H9 (cell line): ENCODE results near the gene TPPP. TPM values are rescaled to one million over a fixed set of nuclear protein-coding genes. Genes with fewer than 3 reads are reported as not detected.

ENCODE experiments used
- DNase-seq: peaks from one replicate; pipeline ENCODE4 v3.0.0-alpha.2; 2017
- H2AFZ ChIP-seq: one replicate; pipeline ENCODE4 v1.6.1; 2013; ENCODE audit warnings: mild to moderate bottlenecking, low read length, control low read depth, moderate library complexity
- H2AK5ac ChIP-seq: 2 replicates; pipeline ENCODE4 v1.6.1; 2013; ENCODE audit warnings: low read length, control low read depth, mixed read lengths; ENCODE audit not compliant: insufficient read length
- H2BK120ac ChIP-seq: one replicate; pipeline ENCODE4 v1.6.1; 2013; ENCODE audit warnings: low read depth, mild to moderate bottlenecking, low read length, control low read depth, inconsistent platforms; ENCODE audit not compliant: poor library complexity, severe bottlenecking
- H2BK12ac ChIP-seq: 2 replicates; pipeline ENCODE4 v1.6.1; 2013; ENCODE audit warnings: low read length, control low read depth, mixed read lengths, low read depth; ENCODE audit not compliant: insufficient read length
- H2BK15ac ChIP-seq: 2 replicates; pipeline ENCODE4 v1.6.1; 2013; ENCODE audit warnings: low read depth, low read length, control low read depth
- H2BK20ac ChIP-seq: one replicate; pipeline ENCODE4 v1.6.1; 2013; ENCODE audit warnings: low read depth, mild to moderate bottlenecking, low read length, control low read depth, inconsistent platforms; ENCODE audit not compliant: poor library complexity, severe bottlenecking
- H2BK5ac ChIP-seq: 2 replicates; pipeline ENCODE4 v1.6.1; 2013; ENCODE audit warnings: low read length, control low read depth, mixed read lengths; ENCODE audit not compliant: insufficient read length
- H3K14ac ChIP-seq: 2 replicates; pipeline ENCODE4 v1.6.1; 2013; ENCODE audit warnings: low read length, control low read depth; ENCODE audit not compliant: insufficient read depth
- H3K18ac ChIP-seq: 2 replicates; pipeline ENCODE4 v1.6.1; 2013; ENCODE audit warnings: low read depth, mild to moderate bottlenecking, mixed read lengths, low read length, control low read depth; ENCODE audit not compliant: insufficient read length
- H3K23ac ChIP-seq: 2 replicates; pipeline ENCODE4 v1.6.1; 2013; ENCODE audit warnings: low read length, control low read depth, mixed read lengths, low read depth; ENCODE audit not compliant: insufficient read length
- H3K23me2 ChIP-seq: 2 replicates; pipeline ENCODE4 v1.6.1; 2013; ENCODE audit warnings: low read depth, mild to moderate bottlenecking, mixed read lengths, low read length, control low read depth; ENCODE audit not compliant: insufficient read length, poor library complexity, severe bottlenecking
- H3K27ac ChIP-seq: 2 replicates; pipeline ENCODE4 v1.5.1; 2013; ENCODE audit warnings: low read length, control low read depth, mixed read lengths, low read depth; ENCODE audit not compliant: insufficient read length
- H3K27me3 ChIP-seq: 2 replicates; pipeline ENCODE4 v1.6.1; 2013; ENCODE audit warnings: low read length, control low read depth, inconsistent platforms; ENCODE audit not compliant: insufficient read depth
- H3K4ac ChIP-seq: 2 replicates; pipeline ENCODE4 v1.6.1; 2013; ENCODE audit warnings: low read depth, mild to moderate bottlenecking, control low read depth, inconsistent platforms, low read length, moderate library complexity
- H3K4me1 ChIP-seq: 2 replicates; pipeline ENCODE4 v1.6.1; 2013; ENCODE audit warnings: low read length, control low read depth, inconsistent platforms; ENCODE audit not compliant: insufficient read depth
- H3K4me2 ChIP-seq: 2 replicates; pipeline ENCODE4 v1.6.1; 2013; ENCODE audit warnings: low read length, control low read depth, mixed read lengths; ENCODE audit not compliant: insufficient read length, insufficient read depth
- H3K56ac ChIP-seq: 2 replicates; pipeline ENCODE4 v1.6.1; 2013; ENCODE audit warnings: low read depth, mild to moderate bottlenecking, mixed read lengths, low read length, control low read depth; ENCODE audit not compliant: insufficient read length
- H3K79me1 ChIP-seq: 2 replicates; pipeline ENCODE4 v1.6.1; 2013; ENCODE audit warnings: low read depth, mild to moderate bottlenecking, moderate library complexity, low read length, control low read depth, inconsistent platforms; ENCODE audit not compliant: insufficient read depth, poor library complexity, severe bottlenecking
- H3K79me2 ChIP-seq: 2 replicates; pipeline ENCODE4 v1.6.1; 2013; ENCODE audit warnings: low read length, control low read depth, inconsistent platforms; ENCODE audit not compliant: insufficient read depth
- H3K9ac ChIP-seq: 2 replicates; pipeline ENCODE4 v1.6.1; 2013; ENCODE audit warnings: low read length, control low read depth, mixed read lengths; ENCODE audit not compliant: insufficient read length; ENCODE audit errors: extremely low read depth
- H3K9me3 ChIP-seq: one replicate; pipeline ENCODE4 v1.6.1; 2013; ENCODE audit warnings: low read depth, low read length, inconsistent platforms; ENCODE audit not compliant: control insufficient read depth
- H3T11ph ChIP-seq: one replicate; pipeline ENCODE4 v1.6.1; 2013; ENCODE audit warnings: mild to moderate bottlenecking, low read length, control low read depth, inconsistent platforms
- H4K20me1 ChIP-seq: one replicate; pipeline ENCODE4 v1.6.1; 2013; ENCODE audit not compliant: control insufficient read depth, insufficient read length, insufficient read depth
- H4K5ac ChIP-seq: 2 replicates; pipeline ENCODE4 v1.6.1; 2013; ENCODE audit warnings: low read depth, mild to moderate bottlenecking, mixed read lengths, low read length, control low read depth; ENCODE audit not compliant: insufficient read length
- H4K8ac ChIP-seq: replicated peaks from 2 replicates; pipeline ENCODE4 v1.6.1; 2013; ENCODE audit warnings: low read length, control low read depth, mixed read lengths, low read depth; ENCODE audit not compliant: insufficient read length
- H4K91ac ChIP-seq: 2 replicates; pipeline ENCODE4 v1.6.1; 2013; ENCODE audit warnings: low read depth, mild to moderate bottlenecking, moderate library complexity, mixed read lengths, low read length, control low read depth; ENCODE audit not compliant: insufficient read length
- H3K27ac Mint-ChIP-seq, 3 experiments: 2 replicates in 2 of 3; 3 replicates in 1 of 3; pipeline ENCODE4 v1.8.0; 2020 to 2021; ENCODE audit warnings: mixed read lengths in 3 of 3, mild to moderate bottlenecking in 1 of 3, moderate library complexity in 1 of 3
- H3K27me3 Mint-ChIP-seq: 2 replicates; pipeline ENCODE4 v1.8.0; 2021; ENCODE audit warnings: low read depth, mild to moderate bottlenecking, moderate library complexity, mixed read lengths
- H3K36me3 Mint-ChIP-seq, 3 experiments: 2 replicates in 2 of 3; 3 replicates in 1 of 3; pipeline ENCODE4 v1.8.0; 2020 to 2021; ENCODE audit warnings: low read depth in 3 of 3, mixed read lengths in 3 of 3; ENCODE audit not compliant: insufficient read depth in 1 of 3
- H3K4me1 Mint-ChIP-seq, 2 experiments: 2 replicates each; pipeline ENCODE4 v1.8.0; 2020; ENCODE audit warnings: mixed read lengths in 2 of 2
- H3K4me3 Mint-ChIP-seq, 2 experiments: 2 replicates in 1 of 2; 3 replicates in 1 of 2; pipeline ENCODE4 v1.8.0; 2020 to 2021; ENCODE audit warnings: mild to moderate bottlenecking in 2 of 2, mixed read lengths in 2 of 2, moderate library complexity in 1 of 2
- H3K9me3 Mint-ChIP-seq, 2 experiments: 2 replicates in 1 of 2; 3 replicates in 1 of 2; pipeline ENCODE4 v1.8.0; 2020; ENCODE audit warnings: mild to moderate bottlenecking in 2 of 2, mixed read lengths in 2 of 2, moderate library complexity in 1 of 2
- WGBS: extraction: QIAGEN DNeasy Blood & Tissue Kit; methylation state at CpG from one replicate; pipeline ENCODE4 v1.1.7; 2013; ENCODE audit warnings: missing lambda C conversion rate, low lambda C conversion rate, mixed read lengths; ENCODE audit not compliant: insufficient read length; ENCODE audit errors: extremely low coverage; 5-methylcytosine and 5-hydroxymethylcytosine counted together
- total RNA-seq: library from RNA; stranded (reverse); gene quantifications from 2 replicates; pipeline ENCODE4 v1.2.1, GENCODE V29; 2021
- TF ChIP-seq, protein P1 (sequence below): fragments of 200-600 bp; sonication (generic); conservative IDR thresholded peaks from 3 replicates; pipeline ENCODE4 v1.8.0; 2021; ENCODE audit warnings: antibody characterized with exemption, mild to moderate bottlenecking

The TPPP gene
- total RNA-seq, 1 experiment from 2014 or later, result 0.44 TPM

GRCh38 chr5:636951-637350 lies 56.2 kb downstream of the TPPP start:
- no peak overlapping the region for H4K8ac ChIP-seq

More at GRCh38 chr5:636951-637350, 56.2 kb downstream of the TPPP start:
- H3T11ph ChIP-seq, result no peak overlapping the region
- Mint-ChIP-seq H3K27me3 (no peaks in the 10 kb centered on the region), H3K9me3 (no peaks in the 10 kb centered on the region), H3K4me1 (no peaks in the 10 kb centered on the region), H3K27ac (no peak overlapping the region), H3K36me3 (peaks cover 29 to 75% (median 72%) of the 10 kb centered on the region in 3 experiments), H3K4me3 (no peak overlapping the region)
- no peaks in the 10 kb centered on the region for H3K79me2 ChIP-seq
- DNase-seq, result no peak
- no peaks in the 10 kb centered on the region for H3K23me2 ChIP-seq
- H4K91ac ChIP-seq, result no peak overlapping the region
- no peak overlapping the region for H3K27ac ChIP-seq
- WGBS, result no CpG with 5 or more reads among the region's 20 CpGs
- no peak overlapping the region for H2BK15ac ChIP-seq
- no peak overlapping the region for H3K4ac ChIP-seq
- TF ChIP-seq, protein P1, sequence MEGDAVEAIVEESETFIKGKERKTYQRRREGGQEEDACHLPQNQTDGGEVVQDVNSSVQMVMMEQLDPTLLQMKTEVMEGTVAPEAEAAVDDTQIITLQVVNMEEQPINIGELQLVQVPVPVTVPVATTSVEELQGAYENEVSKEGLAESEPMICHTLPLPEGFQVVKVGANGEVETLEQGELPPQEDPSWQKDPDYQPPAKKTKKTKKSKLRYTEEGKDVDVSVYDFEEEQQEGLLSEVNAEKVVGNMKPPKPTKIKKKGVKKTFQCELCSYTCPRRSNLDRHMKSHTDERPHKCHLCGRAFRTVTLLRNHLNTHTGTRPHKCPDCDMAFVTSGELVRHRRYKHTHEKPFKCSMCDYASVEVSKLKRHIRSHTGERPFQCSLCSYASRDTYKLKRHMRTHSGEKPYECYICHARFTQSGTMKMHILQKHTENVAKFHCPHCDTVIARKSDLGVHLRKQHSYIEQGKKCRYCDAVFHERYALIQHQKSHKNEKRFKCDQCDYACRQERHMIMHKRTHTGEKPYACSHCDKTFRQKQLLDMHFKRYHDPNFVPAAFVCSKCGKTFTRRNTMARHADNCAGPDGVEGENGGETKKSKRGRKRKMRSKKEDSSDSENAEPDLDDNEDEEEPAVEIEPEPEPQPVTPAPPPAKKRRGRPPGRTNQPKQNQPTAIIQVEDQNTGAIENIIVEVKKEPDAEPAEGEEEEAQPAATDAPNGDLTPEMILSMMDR, result no peak
- no peak overlapping the region for H3K18ac ChIP-seq
- no peaks in the 10 kb centered on the region for H3K79me1 ChIP-seq
- H2AFZ ChIP-seq, result no peak overlapping the region
- H3K23ac ChIP-seq, result no peak overlapping the region
- no peak overlapping the region for H3K56ac ChIP-seq
- H3K4me1 ChIP-seq, result no peaks in the 10 kb centered on the region
- H3K9ac ChIP-seq, result no peak overlapping the region
- H3K14ac ChIP-seq, result no peak overlapping the region
- no peak overlapping the region for H2AK5ac ChIP-seq
- H3K4me2 ChIP-seq, result no peak overlapping the region
- no peak overlapping the region for H2BK20ac ChIP-seq
- no peaks in the 10 kb centered on the region for H3K27me3 ChIP-seq
- H3K9me3 ChIP-seq, result no peaks in the 10 kb centered on the region
- no peak overlapping the region for H2BK120ac ChIP-seq
- no peak overlapping the region for H2BK5ac ChIP-seq
- no peak overlapping the region for H4K5ac ChIP-seq
- no peak overlapping the region for H2BK12ac ChIP-seq
- H4K20me1 ChIP-seq, result no peaks in the 10 kb centered on the region
